Epithelial cell of umbilical artery (primary cell): ENCODE data around the gene IDI2. TPM values are rescaled to one million over a fixed set of nuclear protein-coding genes. Genes with fewer than 3 reads are reported as not detected.

Experiments used
- total RNA-seq: library from RNA; depleted of rRNA; stranded (reverse); fragments of >200 nt; gene quantifications from 2 replicates; pipeline ENCODE4 v1.2.3, GENCODE V29; 2014

IDI2 gene
- total RNA-seq = not detected in 2 replicates

DNA sequence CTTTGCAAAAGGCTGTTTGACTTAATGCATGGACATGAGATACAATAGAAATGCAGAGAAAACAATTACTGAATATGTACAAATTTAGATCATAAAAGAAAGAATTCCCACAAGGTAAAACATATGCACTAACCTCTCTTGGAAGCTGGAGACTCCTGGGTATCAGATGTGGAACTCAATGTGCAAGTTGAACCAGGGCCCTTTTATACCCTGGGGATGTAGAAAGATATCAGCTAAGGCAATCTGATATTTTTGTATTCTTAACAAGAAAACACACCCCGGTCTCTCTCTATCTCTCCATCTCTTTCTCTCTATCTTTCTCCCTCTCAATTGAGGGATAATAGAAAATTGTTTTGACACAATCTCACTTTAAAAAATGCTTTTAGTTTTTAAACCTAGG lies at the start of gene IDI2:
Gene IDI2 (minus strand): TSS at position 177 of the 400 bp plus-strand sequence. CDS start 1,136 bp downstream, outside the sequence.

DNA sequence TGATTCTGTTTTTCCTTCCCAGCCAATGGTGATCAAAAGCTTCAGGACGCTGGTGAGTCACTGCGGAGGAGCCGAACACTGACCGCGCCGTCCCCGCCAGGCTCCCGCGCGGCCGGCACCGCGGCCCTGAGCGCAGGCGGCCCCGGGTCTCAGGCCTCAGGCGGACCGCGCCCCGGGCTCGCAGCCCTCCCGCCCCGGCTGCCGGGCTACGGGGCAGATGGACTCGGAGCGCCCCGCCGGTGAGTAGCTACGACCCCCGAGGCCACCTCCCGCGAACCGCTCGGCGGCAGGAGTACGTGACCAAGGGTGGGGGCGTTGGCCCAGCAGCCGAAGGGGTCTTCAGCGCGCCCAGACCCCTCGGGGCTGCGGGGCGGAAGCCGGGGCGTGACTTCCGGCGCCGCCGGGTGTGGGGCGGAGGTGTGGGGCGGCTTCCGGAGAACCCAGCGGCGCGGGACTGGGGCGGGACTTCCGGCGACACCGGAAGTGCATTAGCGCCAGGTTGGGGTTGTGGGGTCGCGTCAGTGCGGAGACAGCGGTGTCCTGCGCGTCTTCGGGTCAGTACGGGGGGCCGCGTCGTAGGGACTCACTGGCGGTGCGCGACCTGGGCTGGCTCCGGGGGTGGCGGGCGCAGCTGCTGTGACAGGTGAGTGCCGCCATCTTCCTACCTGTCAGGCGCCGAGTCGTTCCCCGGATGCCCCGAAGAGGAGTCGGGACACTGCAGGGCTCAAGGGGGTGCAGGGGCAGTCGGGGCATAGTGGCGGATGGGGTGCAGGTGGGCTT lies 30.9 kb upstream of the IDI2 start, which contains the start of gene WDR37:
Gene WDR37 (plus strand): TSS at position 60 of the 780 bp plus-strand sequence. CDS start 15,771 bp downstream, outside the sequence.

DNA sequence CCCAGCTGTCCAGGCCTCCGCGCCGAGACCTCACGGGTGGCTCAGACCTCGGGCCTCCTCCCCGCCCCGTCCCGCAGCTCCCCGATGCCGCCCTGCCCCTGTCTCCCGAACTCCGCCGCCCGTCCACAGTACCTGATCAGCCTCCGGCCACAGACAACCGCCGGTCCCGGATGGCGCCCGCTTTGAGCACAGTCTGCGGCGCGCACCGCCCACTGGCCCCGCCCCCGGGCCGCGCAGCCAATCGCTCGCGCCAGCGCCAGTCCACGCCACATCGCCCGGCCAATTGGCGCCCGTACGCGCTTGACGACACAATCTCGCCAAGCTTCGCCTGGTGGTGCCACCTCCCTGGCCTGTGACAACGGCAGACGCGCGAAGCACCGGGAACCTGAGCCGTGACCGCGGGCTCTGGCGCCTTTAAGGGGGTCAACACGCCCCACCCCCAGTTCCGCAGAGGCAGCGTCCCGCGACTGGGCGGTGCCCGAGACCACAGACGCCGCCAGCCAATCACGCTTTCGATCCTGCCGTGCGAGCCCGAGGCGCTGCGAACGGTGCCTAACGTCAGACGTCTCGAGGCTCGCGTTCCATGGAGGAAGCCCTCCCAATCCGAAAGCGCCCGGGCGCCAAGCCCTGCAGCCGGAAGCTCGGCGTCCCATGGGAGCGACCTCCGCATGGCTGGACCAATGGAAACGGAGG lies 23.2 kb upstream of the IDI2 start, which contains the start of gene IDI1:
Gene IDI1 (minus strand): TSS at position 388 of the 693 bp plus-strand sequence. CDS start 116 bp downstream, at position 272.

GRCh38 chr10:987870-988666 lies 37.6 kb downstream of the IDI2 start, which contains the start of gene GTPBP4:
TSS of gene GTPBP4 (plus strand) at chr10:988434. CDS start at chr10:988480, 46 bp downstream.

Other genes starting within 250 kb of the IDI2 start
- gene LARP4B, start 94.2 kb downstream of the IDI2 start, total RNA-seq = 22.7 and 23.7 TPM in 2 replicates
- 43.2 and 45.1 TPM in 2 replicates for gene GTPBP4, start 37.4 kb downstream of the IDI2 start, total RNA-seq
- 96.5 and 111 TPM in 2 replicates for gene IDI1, start 23.3 kb upstream of the IDI2 start, total RNA-seq
- gene WDR37, start 30.5 kb upstream of the IDI2 start, total RNA-seq = 17.0 and 24.7 TPM in 2 replicates